Right lung (tissue), 5 donors: ENCODE measurements around the gene COL18A1. TPM values are rescaled to one million over a fixed set of nuclear protein-coding genes. Genes with fewer than 3 reads are reported as not detected.
A peak's percentile ranks its signal among the peaks of the same experiment; 100 is the strongest.

Experiments
- DNase-seq, 2 donors: peaks; one replicate each; pipeline ENCODE4 v3.0.0-alpha.2; 2013
- polyA plus RNA-seq, 5 donors: library from polyadenylated mRNA; unstranded; fragments of 120-200 nt; gene quantifications; one replicate each; pipeline versions ENCODE4 v1.2.1 to v1.2.3, GENCODE V29; 2013; ENCODE audit warnings: inconsistent platforms in 1 of 5, low replicate concordance in 1 of 5; ENCODE audit not compliant: insufficient read length in 5 of 5, insufficient read depth in 1 of 5

Gene COL18A1
- polyA plus RNA-seq, 5 donors, result 31.9 to 103 (median 57.3) TPM

DNA sequence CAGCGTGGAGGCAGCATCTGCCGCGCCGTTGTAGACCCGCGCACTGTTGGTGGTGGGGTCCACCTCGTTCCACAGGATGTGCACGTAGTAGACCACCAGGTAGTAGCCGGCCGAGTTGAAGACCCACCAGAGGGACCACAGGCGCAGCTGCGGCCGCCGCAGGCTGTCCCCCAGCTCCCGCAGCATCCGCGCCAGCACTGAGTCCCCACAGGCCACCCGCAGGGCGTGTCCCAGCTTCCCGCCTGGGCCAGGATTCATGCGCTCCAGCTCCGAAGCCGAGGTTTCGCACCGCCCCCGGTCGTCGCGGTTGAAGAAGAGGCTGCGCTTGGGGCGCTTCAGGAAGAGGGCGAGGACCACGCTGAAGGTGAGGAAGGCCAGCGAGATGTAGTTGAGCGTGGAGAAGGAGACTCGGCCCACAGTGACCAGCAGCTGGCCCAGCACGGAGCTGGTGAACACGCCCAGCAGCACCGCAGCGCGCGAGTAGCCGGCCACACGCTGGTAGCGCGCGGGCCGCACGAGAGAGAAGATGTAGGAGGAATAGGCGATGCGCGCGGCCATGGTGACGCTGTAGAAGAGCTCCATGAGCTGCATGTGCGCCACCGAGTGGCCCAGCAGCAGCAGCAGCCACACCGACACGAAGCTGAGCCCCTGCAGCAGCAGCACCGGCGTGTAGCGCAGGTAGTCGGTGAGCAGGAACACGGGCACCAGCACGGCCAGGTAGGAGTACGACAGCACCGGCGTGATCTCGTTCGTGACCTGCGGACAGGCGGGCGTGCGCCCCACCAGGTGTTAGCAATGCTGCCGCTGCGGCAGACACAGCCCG, 126.6 kb downstream of the COL18A1 start:
- DNase-seq, result no peak

DNA sequence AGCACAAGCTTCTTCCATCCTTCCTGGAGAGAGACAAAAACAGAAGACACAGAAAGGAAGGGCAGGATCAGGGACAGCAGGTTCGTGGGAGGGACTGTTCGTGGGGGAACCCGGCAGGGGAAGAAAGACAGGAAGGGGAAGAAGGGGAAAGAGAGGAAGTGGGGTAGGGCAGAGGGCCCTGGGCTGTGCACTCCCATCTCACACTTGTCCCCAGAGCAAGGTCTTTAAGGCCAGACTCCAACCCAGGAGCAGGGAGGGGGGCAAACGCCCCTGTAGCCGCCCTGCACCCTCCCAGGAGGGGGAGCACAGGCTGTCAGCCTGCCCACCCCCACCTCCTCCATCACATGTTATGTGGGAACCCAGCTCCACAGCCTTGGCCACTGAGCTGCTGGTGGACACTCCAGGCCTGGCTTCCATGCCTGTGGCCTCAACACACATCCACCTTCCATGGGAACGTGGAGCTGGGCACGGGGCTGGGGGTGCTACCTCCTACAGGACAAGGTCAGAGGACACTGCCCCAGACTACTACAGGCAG, 127.9 kb downstream of the COL18A1 start:
- DNase-seq, result no peak

DNA sequence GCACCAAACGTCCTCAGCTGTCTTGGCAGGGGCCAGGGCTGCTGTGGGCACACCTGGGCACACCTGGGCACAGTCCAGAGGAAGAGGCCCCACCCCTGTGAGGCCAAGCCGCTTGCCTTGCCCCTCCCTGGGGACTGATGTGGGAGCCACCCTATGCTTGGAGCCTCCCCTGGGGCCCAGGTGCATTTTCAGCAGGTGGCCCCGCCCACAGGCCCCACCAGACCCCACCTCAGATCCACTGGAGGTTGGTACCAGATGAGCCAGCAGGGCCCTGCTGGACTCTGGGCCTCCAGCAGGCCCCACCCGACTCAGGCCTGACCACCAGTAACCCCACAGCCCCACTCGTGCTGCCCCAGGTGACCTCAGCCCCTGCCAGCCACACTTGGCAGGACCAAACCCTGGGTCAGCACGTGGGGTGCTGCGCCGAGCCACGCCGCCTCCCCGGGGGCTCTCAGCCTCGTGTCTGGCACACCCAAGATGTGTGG, 128.4 kb downstream of the COL18A1 start:
- no peak for DNase-seq

DNA sequence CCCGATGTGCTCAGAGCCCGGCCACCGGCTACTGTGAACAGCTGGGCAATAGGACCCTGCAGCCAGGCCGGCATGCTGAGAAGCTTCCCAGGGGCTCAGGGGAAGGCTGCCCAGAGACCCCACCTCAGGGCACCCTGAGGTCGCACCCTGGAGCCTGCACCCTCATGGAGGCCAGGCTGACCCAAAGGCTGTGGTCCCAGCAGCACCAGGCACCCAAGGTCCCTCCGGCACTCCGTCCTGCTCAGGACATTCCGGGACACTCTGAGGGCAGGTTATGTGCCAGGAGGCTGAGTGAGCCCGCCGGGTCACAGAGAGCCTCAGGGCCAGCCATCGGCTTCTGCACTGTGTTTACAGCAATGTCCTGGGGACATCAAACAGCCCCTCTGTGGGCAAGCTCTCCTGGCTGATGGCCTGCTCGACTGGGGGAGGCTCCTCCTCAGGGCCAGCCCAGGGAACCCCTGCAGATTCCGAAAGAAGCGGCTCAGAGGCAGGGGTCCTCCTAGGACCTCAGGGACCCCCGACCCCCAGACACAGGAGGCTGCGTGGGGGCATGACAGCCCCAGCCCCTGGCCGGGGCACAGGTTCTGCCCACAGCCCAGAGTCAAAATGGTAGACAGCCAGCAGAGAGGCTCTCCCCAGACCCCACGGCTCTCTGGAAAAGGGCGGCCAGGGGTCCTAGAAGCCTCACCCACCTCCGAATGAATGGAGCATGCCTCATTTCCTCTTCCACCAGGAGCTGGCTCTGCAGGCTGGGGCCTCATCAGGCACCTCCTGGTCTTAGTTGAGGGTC, 129.1 kb downstream of the COL18A1 start:
- DNase-seq, result no peak

DNA sequence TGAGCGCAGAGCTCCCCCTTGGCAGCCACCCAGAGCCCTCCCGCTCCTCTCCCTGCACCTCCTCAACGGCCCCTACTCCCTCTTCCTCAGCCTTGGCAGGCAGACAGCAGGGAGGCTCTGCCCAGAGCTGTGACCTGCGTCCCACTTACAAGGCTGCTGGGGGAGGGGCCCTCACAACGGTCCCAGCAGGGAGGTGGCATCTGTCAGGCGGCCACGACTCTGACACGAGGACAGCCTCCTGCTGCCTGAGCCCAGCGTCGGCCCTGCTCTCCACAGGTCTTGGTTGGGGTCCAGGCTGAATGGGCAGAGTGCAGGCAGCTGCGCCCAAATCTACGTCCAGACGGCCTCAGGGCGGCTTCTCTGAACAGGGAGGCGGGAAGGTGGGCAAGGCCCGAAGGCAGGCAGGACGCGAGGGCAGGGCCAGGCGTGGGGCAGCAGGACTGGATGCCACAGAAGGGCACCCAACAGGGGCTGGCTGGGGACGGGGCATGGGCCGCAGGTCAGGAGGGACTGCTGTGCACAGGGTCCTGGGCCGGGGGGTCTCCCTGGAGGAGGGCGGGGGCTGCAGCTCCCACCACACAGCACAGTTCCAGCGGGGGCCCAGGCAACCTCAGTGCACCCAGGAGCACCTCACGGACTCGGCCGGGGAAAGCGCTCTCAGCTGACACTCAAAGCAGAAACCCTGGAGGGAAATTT, 129.8 kb downstream of the COL18A1 start:
- peak; percentile 81 to 83 for DNase-seq

DNA sequence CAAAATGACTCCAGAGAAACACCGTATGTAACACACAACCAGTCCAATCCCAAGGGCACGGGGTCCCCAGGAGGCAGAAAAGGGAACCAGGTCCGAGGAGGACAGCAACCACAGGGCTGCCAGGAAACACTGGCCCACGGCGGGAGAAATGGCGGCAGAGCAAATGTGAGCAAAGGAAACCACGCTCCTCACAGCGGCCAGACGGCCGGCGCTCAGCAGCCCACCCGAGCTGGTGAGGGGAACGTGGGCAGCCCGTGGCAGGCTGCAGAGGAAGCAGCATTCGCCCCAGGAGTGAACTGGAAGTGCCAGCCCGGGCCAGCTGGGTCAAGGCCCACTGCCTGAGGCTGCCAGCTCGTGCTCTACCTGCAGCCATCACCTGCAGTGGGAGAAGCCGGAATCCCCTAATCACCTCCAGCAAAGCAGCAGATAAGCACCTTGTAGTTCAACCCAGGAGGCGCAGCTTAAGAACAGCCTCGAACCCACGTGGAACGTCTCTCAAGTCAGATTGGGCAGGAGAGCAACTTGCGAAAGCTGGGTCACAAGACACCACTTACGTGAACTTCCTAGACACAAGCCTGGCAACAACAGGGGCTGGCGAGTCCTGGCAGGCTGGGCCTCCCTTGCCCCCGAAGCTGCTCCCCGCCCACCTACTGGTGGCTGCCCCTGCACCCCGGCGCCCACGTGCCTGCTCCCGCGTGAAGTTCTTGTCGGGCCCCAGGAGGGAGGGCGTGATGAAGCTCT, 130.5 kb downstream of the COL18A1 start:
- DNase-seq, result no peak

DNA sequence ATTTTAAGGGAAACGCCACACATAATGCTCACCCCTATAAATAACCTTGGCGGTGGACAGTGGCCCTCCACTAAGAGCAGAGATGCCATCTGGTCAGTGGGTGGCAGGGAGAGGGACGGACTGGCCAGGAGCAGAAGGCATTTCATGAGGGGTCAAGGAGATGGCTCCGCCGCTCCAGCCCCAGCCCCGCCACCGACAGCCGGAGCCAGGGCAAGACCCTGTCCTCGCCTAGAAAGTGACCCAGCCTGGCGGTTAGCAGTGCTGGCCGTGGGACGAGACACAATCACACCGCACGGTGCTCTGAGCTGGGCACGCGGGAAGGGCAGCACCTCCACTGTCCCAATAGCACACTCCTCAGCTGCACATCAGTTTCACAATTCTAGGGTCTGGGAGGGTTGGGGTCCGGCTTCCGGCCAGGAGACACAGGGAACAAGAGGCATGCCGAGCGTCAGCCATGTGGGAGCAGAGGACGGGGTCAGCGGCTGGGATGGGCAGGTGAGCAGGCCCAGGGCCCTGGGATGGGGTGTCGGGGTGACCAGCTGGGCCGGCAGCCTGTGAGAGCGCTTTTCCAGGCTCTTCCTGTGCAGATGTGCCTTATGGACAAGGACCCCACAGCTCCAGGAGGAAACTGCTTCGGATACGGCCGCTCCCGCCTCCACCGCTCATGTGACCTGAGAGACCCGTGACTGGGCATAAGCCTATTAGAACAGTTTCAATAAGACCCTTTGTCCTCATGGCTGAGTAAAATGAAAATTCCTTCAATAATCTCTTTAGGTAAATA, 131.5 kb downstream of the COL18A1 start:
- no peak for DNase-seq

DNA sequence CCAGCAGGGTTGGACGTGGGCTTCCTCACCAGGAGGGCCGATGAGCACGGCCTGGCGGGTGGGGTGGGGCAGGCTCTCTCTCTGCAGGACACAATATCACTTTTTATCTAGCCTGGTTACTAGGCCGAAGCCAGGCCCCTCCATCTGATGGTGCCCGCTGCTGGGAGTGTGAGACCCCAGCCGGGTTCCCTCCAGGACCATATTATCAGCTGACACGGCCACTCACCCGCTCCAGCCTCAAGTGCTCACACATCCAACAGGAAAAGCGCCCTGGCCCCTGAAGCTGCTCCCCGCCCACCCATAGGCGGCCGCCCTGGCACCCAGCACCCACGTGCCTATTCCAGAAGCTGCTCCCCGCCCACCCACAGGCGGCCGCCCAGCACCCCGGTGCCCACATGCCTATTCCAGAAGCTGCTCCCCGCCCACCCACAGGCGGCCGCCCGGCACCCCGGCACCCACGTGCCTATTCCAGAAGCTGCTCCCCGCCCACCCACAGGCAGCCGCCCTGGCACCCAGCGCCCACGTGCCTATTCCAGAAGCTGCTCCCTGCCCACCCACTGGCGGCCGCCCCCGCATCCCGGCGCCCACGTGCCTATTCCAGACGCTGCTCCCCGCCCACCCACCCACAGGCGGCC, 132.3 kb downstream of the COL18A1 start:
- DNase-seq, result no peak

DNA sequence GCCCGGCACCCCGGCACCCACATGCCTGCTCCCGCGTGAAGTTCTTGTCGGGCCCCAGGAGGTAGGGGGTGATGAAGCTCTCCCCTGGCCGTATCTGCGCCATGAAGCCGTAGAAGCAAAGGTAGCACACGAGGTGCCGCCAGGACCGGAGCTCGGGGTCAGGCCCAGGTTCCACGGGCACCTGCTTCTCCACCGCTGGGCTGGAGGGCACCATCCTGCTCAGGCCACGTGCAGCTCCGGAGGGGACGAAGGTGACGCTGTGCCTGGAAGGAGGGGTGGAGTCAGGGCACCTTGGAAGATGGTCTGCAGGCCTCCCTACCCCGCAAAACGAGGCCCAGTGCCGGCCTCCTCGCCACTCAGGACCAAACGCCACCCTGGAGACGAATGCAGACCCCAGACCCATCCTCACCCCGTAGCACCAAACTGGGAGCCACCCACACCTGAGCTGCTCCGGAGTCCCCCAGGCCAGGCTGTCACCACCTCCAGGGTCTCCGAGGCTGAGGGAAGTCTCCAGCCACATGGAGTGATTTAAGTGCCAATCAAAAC, 132.9 kb downstream of the COL18A1 start:
- DNase-seq, result no peak

DNA sequence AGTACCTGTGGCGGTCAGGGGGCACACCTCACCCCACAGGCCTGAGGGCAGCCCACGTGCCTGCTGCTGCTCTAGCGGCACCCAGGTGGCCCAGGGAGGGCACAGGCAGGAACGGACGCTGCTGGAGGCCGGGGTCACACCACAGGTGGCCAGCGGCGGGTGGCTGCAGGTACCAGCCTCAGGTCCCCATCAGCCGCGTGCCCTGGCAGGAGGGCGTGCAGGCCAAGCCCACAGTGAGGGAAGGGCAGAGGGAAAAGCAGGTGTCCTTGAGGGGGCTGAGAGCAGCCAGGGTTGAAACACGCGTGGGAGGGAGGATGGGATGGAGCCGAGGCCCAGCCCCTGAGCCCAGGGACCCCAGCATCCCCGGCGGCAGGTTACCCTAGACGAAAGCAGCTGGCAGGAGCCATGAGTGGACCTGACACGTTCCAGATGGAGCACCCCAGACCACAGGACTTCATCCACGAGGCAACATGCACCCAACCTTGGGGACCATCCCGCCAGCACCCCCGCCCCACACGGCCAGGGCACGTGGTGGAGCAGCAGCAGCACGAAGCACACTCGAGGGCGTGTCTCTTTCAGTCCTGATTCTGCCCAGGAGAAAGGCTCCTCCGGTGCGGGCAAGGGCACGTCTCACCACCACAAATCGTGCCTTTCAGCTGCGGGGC, 133.5 kb downstream of the COL18A1 start:
- no peak for DNase-seq

DNA sequence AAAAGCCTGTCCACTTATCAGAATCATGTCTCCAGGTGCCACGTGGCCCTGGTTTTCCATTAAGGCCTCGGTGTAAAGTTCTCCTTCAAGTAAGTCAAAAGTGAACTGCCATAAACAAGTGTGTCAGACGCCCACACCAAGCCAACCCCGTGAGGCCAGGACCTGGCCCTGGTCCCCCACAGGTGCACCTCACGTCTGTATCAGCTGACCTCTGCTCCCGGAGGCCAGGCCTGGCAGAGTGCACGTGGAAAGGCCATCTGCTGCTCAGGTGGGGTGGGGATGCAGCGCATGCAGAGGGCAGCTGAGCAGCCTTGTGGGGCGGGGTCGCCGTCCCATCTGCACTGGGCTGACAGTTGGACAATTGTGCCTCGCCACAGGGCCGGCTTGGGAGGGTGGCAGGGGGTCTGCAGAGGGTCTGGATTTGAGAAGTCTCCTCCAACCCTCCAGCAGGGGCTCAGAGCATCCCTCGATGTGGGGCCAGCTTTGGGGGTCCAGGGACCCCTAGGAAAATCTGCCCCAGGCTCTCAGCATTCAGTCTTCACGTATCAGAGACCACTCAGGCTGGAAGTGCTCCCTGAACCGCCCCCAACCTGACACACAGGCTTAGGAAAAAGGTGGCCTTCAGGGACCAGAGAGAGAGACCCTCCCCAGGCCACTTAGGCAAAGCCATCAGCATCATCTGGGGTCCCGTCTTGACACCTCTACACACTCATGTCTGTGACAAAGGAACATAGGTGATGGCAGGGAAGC, 134.3 kb downstream of the COL18A1 start:
- DNase-seq, result no peak

DNA sequence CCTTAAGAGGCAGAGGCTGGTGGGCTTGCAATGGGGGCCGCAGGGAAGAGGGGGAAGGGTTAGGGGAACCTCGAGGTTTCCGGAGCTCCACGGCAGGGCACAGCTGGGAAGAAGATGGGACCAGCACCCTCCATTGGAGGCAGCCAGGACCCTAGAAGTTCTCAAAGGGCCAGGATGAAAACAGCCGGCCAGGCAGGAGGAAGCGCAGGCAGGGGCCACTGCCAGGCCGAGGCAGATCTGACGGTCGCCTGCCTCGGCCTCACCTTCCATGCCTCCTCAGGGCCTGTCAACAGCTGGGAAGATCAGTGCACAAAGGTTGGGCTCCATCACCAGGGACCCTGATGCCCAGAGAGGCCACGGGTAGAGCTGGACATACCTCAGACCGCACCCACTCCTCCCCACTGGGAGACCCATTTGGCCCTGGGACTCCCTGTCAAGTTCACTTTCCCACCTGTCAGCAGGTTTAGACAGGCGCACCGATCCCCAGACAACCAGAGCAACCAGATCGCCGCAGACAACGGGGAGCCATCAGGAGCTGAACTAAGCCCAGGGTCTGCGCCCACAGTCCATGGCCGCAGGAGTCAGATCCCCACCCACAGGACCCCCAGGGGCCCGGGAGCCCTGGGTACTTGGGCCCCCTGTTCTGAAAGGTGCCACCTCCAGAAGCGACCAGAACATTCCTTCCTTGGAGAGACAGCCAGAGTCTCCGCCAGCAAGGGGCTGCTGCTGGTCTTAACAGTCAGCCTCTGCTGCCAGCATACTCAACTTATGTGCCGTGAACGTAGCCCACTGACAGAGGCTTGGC, 135.0 kb downstream of the COL18A1 start:
- no peak for DNase-seq

DNA sequence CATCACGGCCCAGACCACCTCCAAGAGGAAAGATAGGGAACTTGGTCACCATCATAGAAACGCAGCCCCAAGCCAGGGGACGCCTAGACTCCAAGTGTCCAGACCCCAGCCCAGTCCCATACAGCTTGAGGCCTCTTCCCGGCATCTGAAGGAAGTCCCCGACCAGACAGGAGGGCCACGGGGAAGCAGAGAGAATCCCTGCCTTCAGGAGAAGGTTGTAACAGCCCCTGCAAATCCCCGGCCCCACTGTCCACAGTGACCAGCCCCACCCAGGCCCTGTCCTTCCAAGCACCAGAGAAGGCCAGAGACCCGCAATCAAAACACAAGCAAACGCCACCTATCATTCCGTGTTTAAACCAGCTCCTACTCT, 135.6 kb downstream of the COL18A1 start:
- DNase-seq, result no peak

DNA sequence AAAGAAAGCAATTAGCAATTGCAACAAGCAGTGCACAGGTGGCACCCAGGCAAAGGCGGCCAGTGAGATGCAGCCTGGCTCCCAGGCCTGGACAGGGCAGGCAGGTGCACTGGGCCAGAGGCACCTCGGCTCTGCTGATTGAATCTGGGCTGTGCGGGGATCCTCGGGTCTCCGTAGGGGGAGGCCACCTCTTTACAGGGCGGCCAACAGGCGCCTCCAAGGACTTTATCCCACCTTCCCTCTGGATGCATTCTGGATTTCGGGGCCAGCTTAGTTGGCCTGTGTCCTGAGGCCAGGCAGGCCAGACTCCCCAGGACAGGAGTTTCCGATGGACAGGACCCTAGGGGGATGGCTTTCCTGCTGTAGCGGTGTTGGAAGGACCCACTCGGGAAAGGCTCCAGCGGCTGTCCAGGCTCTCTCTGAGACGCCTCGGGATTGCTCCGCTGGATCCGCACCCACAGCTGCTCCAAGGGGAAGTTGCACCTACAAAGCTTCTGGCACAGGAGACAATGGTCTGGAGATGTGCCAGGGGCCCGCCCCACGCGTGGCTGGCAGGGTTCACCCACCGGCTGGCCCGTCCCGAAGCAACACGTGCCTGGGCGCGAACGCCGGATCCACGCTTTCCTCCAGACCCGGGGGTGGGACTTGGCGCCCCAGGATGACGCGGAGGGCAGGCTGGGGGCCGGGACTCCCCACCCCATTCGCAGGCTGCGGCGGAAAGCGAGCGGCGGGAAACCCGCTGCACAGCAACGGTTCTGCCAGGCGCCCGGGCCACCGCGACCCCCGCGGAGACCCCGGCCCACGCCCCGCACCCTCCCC, 136.5 kb downstream of the COL18A1 start:
- no peak for DNase-seq

DNA sequence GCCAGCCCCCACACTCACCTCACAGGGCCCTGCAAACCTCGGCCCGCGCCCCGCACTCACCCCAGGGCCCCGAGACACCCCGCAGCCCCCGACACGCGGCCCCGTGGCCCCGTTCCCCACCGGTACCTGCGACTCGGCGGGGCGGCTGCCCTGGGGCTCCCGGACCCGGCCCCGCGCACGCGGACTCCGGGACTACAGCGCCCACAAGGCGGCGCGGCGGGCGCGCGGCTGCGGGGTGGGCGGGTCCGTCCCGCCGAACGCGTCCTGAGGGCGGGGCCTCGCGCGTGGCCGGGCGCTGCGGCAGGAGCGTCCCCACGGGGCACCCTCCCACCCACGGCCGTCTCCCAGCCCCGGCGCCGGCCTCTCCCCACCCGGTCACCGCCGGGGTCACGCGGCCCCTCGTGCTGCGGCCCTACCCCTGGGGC, 137.3 kb downstream of the COL18A1 start, which contains the start of gene SLC19A1:
SLC19A1 (minus strand) TSS at position 199 of the 425 bp plus-strand sequence. CDS start 4,481 bp downstream, outside the sequence.
- DNase-seq, result peak in 1 of 2 donors; percentile 44

DNA sequence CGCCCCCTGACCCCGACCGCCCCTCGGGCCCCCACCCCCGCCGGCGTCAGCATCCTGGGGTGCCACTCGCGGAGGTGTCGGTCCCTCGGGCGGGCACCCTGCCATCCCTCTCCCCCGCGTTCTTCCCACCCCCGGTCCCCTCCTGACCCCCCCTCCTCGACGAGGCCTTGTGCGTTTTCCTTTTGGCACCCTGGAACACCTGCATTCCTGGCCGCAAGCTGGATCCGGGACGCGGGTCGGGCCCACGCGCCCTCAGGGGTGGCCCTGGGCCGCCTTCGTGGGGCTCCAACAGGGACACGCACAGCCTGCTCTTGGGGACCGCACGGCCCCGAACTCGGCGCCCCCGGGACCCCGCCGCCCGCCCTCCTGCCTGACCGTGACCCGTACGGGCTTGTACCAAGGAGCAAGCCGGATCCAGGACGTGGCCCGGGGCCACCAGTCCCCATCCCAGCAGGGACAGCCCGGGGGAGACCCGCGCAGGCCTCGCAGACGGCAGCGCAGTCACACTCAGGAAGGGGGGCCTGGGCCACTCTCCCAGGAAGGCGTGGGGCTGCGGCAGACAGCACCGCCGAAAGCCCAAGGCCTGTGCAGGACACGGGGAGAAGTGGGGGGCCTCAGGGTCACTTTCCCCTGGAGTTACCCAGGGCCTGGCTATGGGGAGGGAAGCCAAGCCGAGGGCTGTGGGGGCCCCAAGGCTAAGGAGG, 137.9 kb downstream of the COL18A1 start:
- no peak for DNase-seq
